GM18499 (cell line): ENCODE data around the gene ZNF622.
"Not testable (repeated sequence)": the region's sequence is repeated elsewhere in the genome, so short reads cannot be mapped to it uniquely, and the experiment has no call there.

Experiments used
- ATAC-seq: cut with Tn5 transposase; IDR thresholded peaks from one replicate; pipeline ENCODE4 v1.9.1; 2021; ENCODE audit warnings: moderate number of reproducible peaks; ENCODE audit not compliant: insufficient read depth, unreplicated experiment

The ZNF622 gene

GRCh38 chr5:16482891-16483290, 17.3 kb upstream of the ZNF622 start:
- ATAC-seq, result no peak

- ATAC-seq, result no peak
Observed at GRCh38 chr5:16480821-16481538, 15.4 kb upstream of the ZNF622 start.

GRCh38 chr5:16480144-16480543, 14.5 kb upstream of the ZNF622 start:
- ATAC-seq, result no peak

- no peak for ATAC-seq
Observed at GRCh38 chr5:16477541-16477940, 11.9 kb upstream of the ZNF622 start.

GRCh38 chr5:16476417-16476816, 10.8 kb upstream of the ZNF622 start:
- not testable (repeated sequence) for ATAC-seq

- no peak for ATAC-seq
Observed at GRCh38 chr5:16471387-16471786, 5.8 kb upstream of the ZNF622 start.

GRCh38 chr5:16467363-16468219, 2.0 kb upstream of the ZNF622 start:
- ATAC-seq, result peak; percentile 92

- no peak for ATAC-seq
Observed at GRCh38 chr5:16464664-16465543, 696 bp downstream of the ZNF622 start.

GRCh38 chr5:16464231-16464630, 1.4 kb downstream of the ZNF622 start:
- ATAC-seq, result no peak

GRCh38 chr5:16461782-16462181, 3.8 kb downstream of the ZNF622 start:
- no peak for ATAC-seq

GRCh38 chr5:16461026-16461425, 4.6 kb downstream of the ZNF622 start:
- ATAC-seq, result no peak

GRCh38 chr5:16459451-16459850, 6.1 kb downstream of the ZNF622 start:
- no peak for ATAC-seq

GRCh38 chr5:16457853-16458252, 7.7 kb downstream of the ZNF622 start:
- no peak for ATAC-seq

GRCh38 chr5:16457451-16457850, 8.1 kb downstream of the ZNF622 start:
- ATAC-seq, result no peak

- ATAC-seq, result peak; percentile 58
Observed at GRCh38 chr5:16456103-16456832, 9.3 kb downstream of the ZNF622 start.

- ATAC-seq, result no peak
Observed at GRCh38 chr5:16455668-16456067, 9.9 kb downstream of the ZNF622 start.

GRCh38 chr5:16454686-16455085, 10.9 kb downstream of the ZNF622 start:
- ATAC-seq, result no peak

GRCh38 chr5:16453609-16454008, 12.0 kb downstream of the ZNF622 start:
- ATAC-seq, result no peak

- ATAC-seq, result no peak
Observed at GRCh38 chr5:16450163-16450562, 15.4 kb downstream of the ZNF622 start.

GRCh38 chr5:16446993-16447392, 18.6 kb downstream of the ZNF622 start:
- no peak for ATAC-seq
